Ishikawa (cell line): Measurements from ENCODE around the gene FOXC1.

Experiments used
- CEBPB ChIP-seq: IDR thresholded peaks from 2 replicates; pipeline ENCODE4 v1.6.1; 2012
- CREB1 ChIP-seq: IDR thresholded peaks from 2 replicates; pipeline ENCODE4 v1.6.1; 2012; ENCODE audit warnings: low read depth
- EGR1 ChIP-seq: IDR thresholded peaks from 2 replicates; pipeline ENCODE4 v1.6.1; 2012
- EP300 ChIP-seq: IDR thresholded peaks from 2 replicates; pipeline ENCODE4 v1.6.1; 2012; ENCODE audit warnings: borderline replicate concordance
- FOXM1 ChIP-seq: IDR thresholded peaks from 2 replicates; pipeline ENCODE4 v1.6.1; 2012; ENCODE audit warnings: low read depth, borderline replicate concordance
- NFIC ChIP-seq: IDR thresholded peaks from 2 replicates; pipeline ENCODE4 v1.6.1; 2012
- RAD21 ChIP-seq: IDR thresholded peaks from 2 replicates; pipeline ENCODE4 v1.6.1; 2012; ENCODE audit warnings: low read depth
- TAF1 ChIP-seq: IDR thresholded peaks from 2 replicates; pipeline ENCODE4 v1.6.1; 2012; ENCODE audit warnings: low read depth, mild to moderate bottlenecking
- TCF12 ChIP-seq: IDR thresholded peaks from 2 replicates; pipeline ENCODE4 v1.6.1; 2012; ENCODE audit warnings: low read depth
- YY1 ChIP-seq: IDR thresholded peaks from 2 replicates; pipeline ENCODE4 v1.6.1; 2012; ENCODE audit warnings: low read depth
- ZBTB7A ChIP-seq: IDR thresholded peaks from 2 replicates; pipeline ENCODE4 v1.6.1; 2012; ENCODE audit warnings: low read depth
- TF ChIP-seq, protein P1 (sequence below): IDR thresholded peaks from 2 replicates; pipeline ENCODE4 v1.6.1; 2012; ENCODE audit warnings: low read depth, mild to moderate bottlenecking
- TF ChIP-seq, protein P2 (sequence below): IDR thresholded peaks from 2 replicates; pipeline ENCODE4 v1.6.1; 2012

DNA sequence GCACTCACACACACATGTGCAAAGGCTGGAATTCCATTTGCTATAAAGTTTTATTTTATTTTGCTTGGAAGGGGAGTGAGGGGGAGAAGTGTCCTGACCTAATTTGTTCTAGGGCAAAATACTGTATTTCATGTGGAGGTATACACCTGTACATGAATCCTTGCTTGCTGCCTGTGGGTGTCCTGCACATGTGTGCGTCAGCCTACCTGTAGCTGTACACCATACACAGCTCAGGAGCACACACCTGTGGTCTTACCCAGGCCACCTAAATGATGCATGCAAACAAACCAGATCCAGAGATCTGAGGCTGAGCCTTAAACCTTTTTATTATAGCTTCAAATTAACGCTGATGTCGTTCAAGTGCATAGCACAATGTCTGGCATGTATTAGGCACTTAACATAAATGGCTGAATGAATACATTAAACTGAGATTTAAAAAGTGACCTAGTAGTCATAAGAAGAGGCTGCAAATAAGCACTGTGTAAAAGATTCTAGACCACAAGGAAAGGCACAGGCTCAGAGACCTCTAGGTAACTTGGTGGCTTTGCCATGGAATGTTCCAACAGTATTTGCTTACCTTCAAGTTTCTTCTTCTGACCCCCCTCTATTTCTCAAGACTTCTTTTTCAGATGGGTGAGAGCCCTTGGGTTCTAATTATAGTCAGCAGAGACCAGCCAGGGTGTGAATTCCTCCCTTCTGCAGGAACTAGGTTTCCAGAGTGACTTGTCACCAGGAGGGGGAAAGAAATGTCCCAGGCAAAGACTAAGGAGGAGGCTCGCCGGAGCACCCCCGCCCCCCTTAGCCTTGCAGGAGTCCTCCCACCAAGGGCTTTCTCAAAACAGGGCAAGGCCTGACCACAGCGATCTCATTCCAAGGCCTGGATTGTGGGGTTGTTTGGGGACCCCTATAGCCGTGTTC is 13.4 kb downstream of the FOXC1 start:
- TF ChIP-seq YY1 (no peak), FOXM1 (no peak), CREB1 (no peak), CEBPB (no peak), RAD21 (no peak), EP300 (no peak), EGR1 (no peak), TAF1 (no peak), ZBTB7A (no peak), NFIC (no peak), TCF12 (no peak)
- TF ChIP-seq, protein P1, sequence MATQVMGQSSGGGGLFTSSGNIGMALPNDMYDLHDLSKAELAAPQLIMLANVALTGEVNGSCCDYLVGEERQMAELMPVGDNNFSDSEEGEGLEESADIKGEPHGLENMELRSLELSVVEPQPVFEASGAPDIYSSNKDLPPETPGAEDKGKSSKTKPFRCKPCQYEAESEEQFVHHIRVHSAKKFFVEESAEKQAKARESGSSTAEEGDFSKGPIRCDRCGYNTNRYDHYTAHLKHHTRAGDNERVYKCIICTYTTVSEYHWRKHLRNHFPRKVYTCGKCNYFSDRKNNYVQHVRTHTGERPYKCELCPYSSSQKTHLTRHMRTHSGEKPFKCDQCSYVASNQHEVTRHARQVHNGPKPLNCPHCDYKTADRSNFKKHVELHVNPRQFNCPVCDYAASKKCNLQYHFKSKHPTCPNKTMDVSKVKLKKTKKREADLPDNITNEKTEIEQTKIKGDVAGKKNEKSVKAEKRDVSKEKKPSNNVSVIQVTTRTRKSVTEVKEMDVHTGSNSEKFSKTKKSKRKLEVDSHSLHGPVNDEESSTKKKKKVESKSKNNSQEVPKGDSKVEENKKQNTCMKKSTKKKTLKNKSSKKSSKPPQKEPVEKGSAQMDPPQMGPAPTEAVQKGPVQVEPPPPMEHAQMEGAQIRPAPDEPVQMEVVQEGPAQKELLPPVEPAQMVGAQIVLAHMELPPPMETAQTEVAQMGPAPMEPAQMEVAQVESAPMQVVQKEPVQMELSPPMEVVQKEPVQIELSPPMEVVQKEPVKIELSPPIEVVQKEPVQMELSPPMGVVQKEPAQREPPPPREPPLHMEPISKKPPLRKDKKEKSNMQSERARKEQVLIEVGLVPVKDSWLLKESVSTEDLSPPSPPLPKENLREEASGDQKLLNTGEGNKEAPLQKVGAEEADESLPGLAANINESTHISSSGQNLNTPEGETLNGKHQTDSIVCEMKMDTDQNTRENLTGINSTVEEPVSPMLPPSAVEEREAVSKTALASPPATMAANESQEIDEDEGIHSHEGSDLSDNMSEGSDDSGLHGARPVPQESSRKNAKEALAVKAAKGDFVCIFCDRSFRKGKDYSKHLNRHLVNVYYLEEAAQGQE, result no peak
- TF ChIP-seq, protein P2, sequence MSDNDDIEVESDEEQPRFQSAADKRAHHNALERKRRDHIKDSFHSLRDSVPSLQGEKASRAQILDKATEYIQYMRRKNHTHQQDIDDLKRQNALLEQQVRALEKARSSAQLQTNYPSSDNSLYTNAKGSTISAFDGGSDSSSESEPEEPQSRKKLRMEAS, result no peak
